CD14-positive monocyte (primary cell): ENCODE results near the gene SELENOM. TPM values are rescaled to one million over a fixed set of nuclear protein-coding genes. Genes with fewer than 3 reads are reported as not detected.

Experiments used
- DNase-seq, 3 donors: peaks; one replicate each; pipeline ENCODE4 v3.0.0-alpha.2; 2011 to 2022
- H2AFZ ChIP-seq: 2 replicates; pipeline ENCODE4 v1.6.0; 2012; ENCODE audit warnings: mild to moderate bottlenecking, low read depth, low read length, inconsistent platforms; ENCODE audit not compliant: insufficient read depth, poor library complexity, severe bottlenecking
- H3K27ac ChIP-seq, 2 donors: 1 replicate in 1 of 2; 2 replicates in 1 of 2; pipeline ENCODE4 v1.5.1; 2012 to 2013; ENCODE audit warnings: low read length in 2 of 2, control low read depth in 1 of 2, inconsistent platforms in 1 of 2, low read depth in 1 of 2, mild to moderate bottlenecking in 1 of 2
- H3K27me3 ChIP-seq, 2 donors: one replicate each; pipeline versions ENCODE4 v1.6.0 to v1.6.1; 2011 to 2013; ENCODE audit warnings: low read length in 2 of 2; ENCODE audit not compliant: control insufficient read depth in 2 of 2, insufficient read depth in 2 of 2
- H3K36me3 ChIP-seq, 2 donors: replicated peaks in 1 of 2; 1 replicate in 1 of 2; 2 replicates in 1 of 2; pipeline versions ENCODE4 v1.5.1 to v1.6.1; 2012 to 2013; ENCODE audit warnings: low read length in 2 of 2, control low read depth in 1 of 2, inconsistent platforms in 1 of 2, mild to moderate bottlenecking in 1 of 2; ENCODE audit not compliant: insufficient read depth in 2 of 2, control insufficient read depth in 1 of 2
- H3K4me1 ChIP-seq, 2 donors: 1 replicate in 1 of 2; 2 replicates in 1 of 2; pipeline versions ENCODE4 v1.5.1 to v1.6.1; 2012 to 2013; ENCODE audit warnings: low read length in 2 of 2, control low read depth in 1 of 2, inconsistent platforms in 1 of 2, mild to moderate bottlenecking in 1 of 2, moderate library complexity in 1 of 2; ENCODE audit not compliant: insufficient read depth in 2 of 2, control insufficient read depth in 1 of 2
- H3K4me2 ChIP-seq: replicated peaks from 2 replicates; pipeline ENCODE3; 2012; ENCODE audit warnings: low read length, moderate library complexity, mild to moderate bottlenecking; ENCODE audit not compliant: poor library complexity, severe bottlenecking; ENCODE audit errors: extremely low read depth
- H3K4me3 ChIP-seq, 3 experiments: fragments of 200-600 bp in 1 of 3; sonication (generic) in 1 of 3; replicated peaks in 1 of 3; 1 replicate in 2 of 3; 2 replicates in 1 of 3; pipeline ENCODE4 v1.5.1; 2011 to 2013; ENCODE audit warnings: low read length in 3 of 3, mild to moderate bottlenecking in 3 of 3, control low read depth in 2 of 3, low read depth in 2 of 3, inconsistent platforms in 1 of 3, moderate library complexity in 1 of 3
- H3K79me2 ChIP-seq: 2 replicates; pipeline ENCODE4 v1.6.0; 2012; ENCODE audit warnings: mild to moderate bottlenecking, control low read depth, inconsistent platforms, low read length, moderate library complexity; ENCODE audit not compliant: insufficient read depth
- H3K9ac ChIP-seq: 2 replicates; pipeline ENCODE4 v1.6.0; 2017; ENCODE audit warnings: low read length, mild to moderate bottlenecking; ENCODE audit not compliant: insufficient read depth, poor library complexity, severe bottlenecking
- H3K9me3 ChIP-seq, 2 donors: replicated peaks in 1 of 2; 1 replicate in 1 of 2; 2 replicates in 1 of 2; pipeline versions ENCODE4 v1.5.1 to v1.6.1; 2012 to 2013; ENCODE audit warnings: low read length in 2 of 2, control low read depth in 1 of 2; ENCODE audit not compliant: control insufficient read depth in 1 of 2, insufficient read depth in 1 of 2
- H4K20me1 ChIP-seq: 2 replicates; pipeline ENCODE4 v1.6.0; 2012; ENCODE audit warnings: mild to moderate bottlenecking, low read length, control low read depth, moderate library complexity; ENCODE audit not compliant: insufficient read depth
- H3K27ac Mint-ChIP-seq, 7 donors: one replicate each; pipeline ENCODE4 v1.8.0; 2020; ENCODE audit warnings: mild to moderate bottlenecking in 7 of 7, mixed read lengths in 7 of 7, moderate library complexity in 6 of 7, inconsistent platforms in 2 of 7
- H3K27me3 Mint-ChIP-seq, 3 donors: one replicate each; pipeline ENCODE4 v1.8.0; 2021 to 2022; ENCODE audit warnings: low read depth in 3 of 3, mild to moderate bottlenecking in 3 of 3, mixed read lengths in 3 of 3, moderate library complexity in 3 of 3, inconsistent platforms in 1 of 3
- H3K36me3 Mint-ChIP-seq, 2 donors: one replicate each; pipeline ENCODE4 v1.8.0; 2020; ENCODE audit warnings: mixed read lengths in 2 of 2, inconsistent platforms in 1 of 2, mild to moderate bottlenecking in 1 of 2
- H3K4me1 Mint-ChIP-seq: one replicate; pipeline ENCODE4 v1.8.0; 2020; ENCODE audit warnings: mild to moderate bottlenecking, mixed read lengths
- H3K4me3 Mint-ChIP-seq, 2 donors: one replicate each; pipeline ENCODE4 v1.8.0; 2020; ENCODE audit warnings: mild to moderate bottlenecking in 2 of 2, mixed read lengths in 2 of 2, moderate library complexity in 1 of 2
- H3K9me3 Mint-ChIP-seq, 7 donors: one replicate each; pipeline ENCODE4 v1.8.0; 2020 to 2022; ENCODE audit warnings: mixed read lengths in 7 of 7, mild to moderate bottlenecking in 6 of 7, moderate library complexity in 6 of 7, inconsistent platforms in 2 of 7
- WGBS: methylation state at CpG from one replicate; pipeline ENCODE4 v1.1.5; 2013; ENCODE audit warnings: missing lambda C conversion rate; ENCODE audit not compliant: insufficient coverage; 5-methylcytosine and 5-hydroxymethylcytosine counted together
- intact Hi-C, 2 donors: fragments of 100-400 bp; cut with micrococcal nuclease; formaldehyde crosslinking; loops; one replicate each; pipeline versions ENCODE4 v1.15.0 to v1.15.1; 2023
- polyA plus RNA-seq, 3 donors: library from polyadenylated mRNA; depleted of rRNA in 1 of 3; unstranded in 2 of 3; stranded (reverse) in 1 of 3; fragments of 300-500 nt in 2 of 3; fragments of >200 nt in 1 of 3; fragmentation: Illumina TruSeq in 2 of 3; gene quantifications; 1 replicate in 2 of 3; 2 replicates in 1 of 3; pipeline ENCODE4 v1.2.3, GENCODE V29; 2012 to 2021
- TF ChIP-seq, protein P1 (sequence below): fragments of 200-600 bp; IDR thresholded peaks from one replicate; pipeline ENCODE4 v1.8.0; 2022; ENCODE audit warnings: antibody characterized with exemption, mild to moderate bottlenecking

The SELENOM gene
- polyA plus RNA-seq, 3 donors, result 3.2 to 7.6 (median 3.4) TPM

DNA sequence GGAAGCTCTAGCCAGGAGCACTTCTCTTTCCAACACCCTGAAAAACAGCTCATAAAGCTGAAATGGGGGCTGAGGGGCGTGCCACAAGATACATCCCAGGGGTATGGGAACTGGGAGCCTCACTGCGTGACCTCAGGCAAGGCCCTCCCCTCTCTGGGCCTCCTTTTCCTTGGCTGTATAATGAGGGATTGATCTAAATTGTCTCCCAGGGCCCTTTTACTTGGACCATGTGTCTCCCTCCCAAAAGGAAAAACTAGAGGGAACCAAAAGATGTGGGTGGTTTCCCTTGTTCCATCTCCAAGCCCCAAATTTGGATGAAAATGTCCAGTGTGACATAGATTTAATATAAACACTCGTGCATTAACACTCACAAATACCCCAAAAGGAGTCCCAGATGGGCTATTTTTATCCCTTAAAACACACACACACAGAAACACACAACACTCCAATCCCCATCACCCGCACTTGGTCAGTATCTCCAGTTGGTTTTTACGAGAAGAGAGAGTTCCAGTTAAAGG, 52.2 kb downstream of the SELENOM start:
- no peaks in the 10 kb centered on the region for H3K9me3 ChIP-seq
- TF ChIP-seq, protein P1, sequence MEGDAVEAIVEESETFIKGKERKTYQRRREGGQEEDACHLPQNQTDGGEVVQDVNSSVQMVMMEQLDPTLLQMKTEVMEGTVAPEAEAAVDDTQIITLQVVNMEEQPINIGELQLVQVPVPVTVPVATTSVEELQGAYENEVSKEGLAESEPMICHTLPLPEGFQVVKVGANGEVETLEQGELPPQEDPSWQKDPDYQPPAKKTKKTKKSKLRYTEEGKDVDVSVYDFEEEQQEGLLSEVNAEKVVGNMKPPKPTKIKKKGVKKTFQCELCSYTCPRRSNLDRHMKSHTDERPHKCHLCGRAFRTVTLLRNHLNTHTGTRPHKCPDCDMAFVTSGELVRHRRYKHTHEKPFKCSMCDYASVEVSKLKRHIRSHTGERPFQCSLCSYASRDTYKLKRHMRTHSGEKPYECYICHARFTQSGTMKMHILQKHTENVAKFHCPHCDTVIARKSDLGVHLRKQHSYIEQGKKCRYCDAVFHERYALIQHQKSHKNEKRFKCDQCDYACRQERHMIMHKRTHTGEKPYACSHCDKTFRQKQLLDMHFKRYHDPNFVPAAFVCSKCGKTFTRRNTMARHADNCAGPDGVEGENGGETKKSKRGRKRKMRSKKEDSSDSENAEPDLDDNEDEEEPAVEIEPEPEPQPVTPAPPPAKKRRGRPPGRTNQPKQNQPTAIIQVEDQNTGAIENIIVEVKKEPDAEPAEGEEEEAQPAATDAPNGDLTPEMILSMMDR, result no peak
- H3K4me2 ChIP-seq, result no peak overlapping the region
- H3K27ac ChIP-seq, result no peak overlapping the region
- no peak overlapping the region for H2AFZ ChIP-seq
- peaks cover 4% of the 10 kb centered on the region for H3K4me1 Mint-ChIP-seq
- H3K4me3 Mint-ChIP-seq, result no peak overlapping the region
- no peaks in the 10 kb centered on the region for H3K79me2 ChIP-seq
- H3K9me3 Mint-ChIP-seq, result peaks cover 0 to 2% (median 0%) of the 10 kb centered on the region in 7 donors
- H3K27ac Mint-ChIP-seq, result no peak overlapping the region
- no peak overlapping the region for H3K4me3 ChIP-seq
- H3K4me1 ChIP-seq, result no peaks in the 10 kb centered on the region
- H3K27me3 Mint-ChIP-seq, result peaks cover 0 to 9% (median 3%) of the 10 kb centered on the region in 3 donors
- intact Hi-C loops, result no loop called here
- WGBS, result no CpG with 5 or more reads among the region's 5 CpGs
- no peak overlapping the region for H3K9ac ChIP-seq
- H3K36me3 ChIP-seq, result no peaks in the 10 kb centered on the region
- H3K36me3 Mint-ChIP-seq, result no peaks in the 10 kb centered on the region
- H4K20me1 ChIP-seq, result no peaks in the 10 kb centered on the region
- no peaks in the 10 kb centered on the region for H3K27me3 ChIP-seq
- no peak for DNase-seq

Other genes starting within 250 kb of the SELENOM start
- 1 to 10 TPM; 2.1 to 6.0 (median 2.4) TPM for gene MORC2, start 138.8 kb downstream of the SELENOM start, polyA plus RNA-seq
- gene TUG1, start 138.3 kb downstream of the SELENOM start, polyA plus RNA-seq, result 10 to 100 TPM in 2 of 3 donors, 1 to 10 TPM in 1; 9.9 to 81.3 (median 13.9) TPM
- gene SMTN, start 26.2 kb downstream of the SELENOM start, polyA plus RNA-seq, result 10 to 100 TPM in 1 of 3 donors, under 1 TPM in 2; 0.87 to 13.3 (median 0.88) TPM
- gene INPP5J, start 15.4 kb upstream of the SELENOM start, polyA plus RNA-seq, result under 1 TPM in 1 of 3 donors, not detected in 2; 0.03 TPM
- gene PLA2G3, start 32.9 kb upstream of the SELENOM start, polyA plus RNA-seq, result not detected
- 10 to 100 TPM; 16.0 to 26.5 (median 26.1) TPM for gene RNF185, start 52.6 kb upstream of the SELENOM start, polyA plus RNA-seq
- gene LIMK2, start 104.7 kb upstream of the SELENOM start, polyA plus RNA-seq, result 10 to 100 TPM in 2 of 3 donors, 1 to 10 TPM in 1; 5.5 to 14.2 (median 10.1) TPM
- 10 to 100 TPM; 21.8 to 37.3 (median 21.9) TPM for gene PIK3IP1, start 184.9 kb upstream of the SELENOM start, polyA plus RNA-seq
- gene PATZ1, start 238.8 kb upstream of the SELENOM start, polyA plus RNA-seq, result 10 to 100 TPM in 1 of 3 donors, 1 to 10 TPM in 2; 1.8 to 10.7 (median 2.0) TPM